ENCODE results near the gene PRELID1. TPM values are rescaled to one million over a fixed set of nuclear protein-coding genes. Genes with fewer than 3 reads are reported as not detected.

Gene PRELID1
- total and polyA plus RNA-seq, 2 donors (not counting 3 experiments of a cell fraction or from before 2014, with no cell fraction given) = 201 to 293 TPM

DNA sequence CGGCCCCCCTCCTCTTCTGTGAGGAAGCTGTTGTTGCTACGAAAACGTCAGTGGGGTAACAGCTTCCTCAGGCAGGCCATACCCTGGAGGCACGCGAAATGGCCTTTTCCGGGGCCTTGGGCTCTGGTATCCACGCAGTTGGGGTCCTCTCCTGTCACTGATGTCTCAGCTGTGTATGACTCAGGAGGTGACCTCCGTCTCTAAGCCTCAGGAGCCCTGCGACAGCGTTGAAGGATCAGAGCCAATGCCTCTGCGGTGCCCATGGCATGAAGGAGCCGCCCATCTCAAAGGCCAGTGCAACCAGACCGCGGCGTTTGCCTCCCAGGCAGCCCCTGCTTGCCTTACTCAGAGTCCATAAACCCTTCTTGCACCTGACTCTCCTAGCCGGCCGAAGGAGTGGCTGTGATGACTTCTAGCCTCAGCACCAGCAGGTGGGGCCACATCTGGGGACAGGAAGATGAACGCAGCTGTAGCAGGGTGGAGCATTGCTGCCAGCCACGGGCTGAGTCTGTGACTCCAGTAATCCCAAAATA, 9.1 kb downstream of the PRELID1 start:
- Histone ChIP-seq H2AFZ (ENCODE audit: low read depth, low read length) (peak overlapping the region; percentile 19), H3K9me1 (replicated peaks; ENCODE audit: control insufficient read depth, extremely low read depth, insufficient read depth, low read length) (no peaks in the 10 kb centered on the region), H3K9ac (replicated peaks; ENCODE audit: extremely low read depth, insufficient read depth, low read length) (peak overlapping the region; percentile 50), H3K4me1 (ENCODE audit: control insufficient read depth, extremely low read depth, insufficient read depth, low read length) (peaks cover 22% of the 10 kb centered on the region), H3K36me3 (ENCODE audit: control insufficient read depth in 2 of 2, extremely low read depth in 1 of 2, insufficient read depth in 2 of 2, low read length in 2 of 2) (peaks cover 0 to 6% of the 10 kb centered on the region in 2 experiments), H3K27ac (ENCODE audit: insufficient read depth, low read depth, low read length) (peak overlapping the region; percentile 54), H3K4me3 (replicated peaks in 1 of 3; ENCODE audit: insufficient read depth in 1 of 3, low read depth in 1 of 3, low read length in 3 of 3) (peak overlapping the region; percentile 21 to 43 (median 26)), H3K9me3 (replicated peaks; ENCODE audit: control insufficient read depth, insufficient read depth, low read length) (no peaks in the 10 kb centered on the region), H3K79me2 (ENCODE audit: control insufficient read depth, insufficient read depth, low read length) (peaks cover 10% of the 10 kb centered on the region), H3K4me2 (ENCODE audit: insufficient read depth, low read length) (peak overlapping the region; percentile 76), H3K27me3 (ENCODE audit: control insufficient read depth in 2 of 2, insufficient read depth in 2 of 2, low read length in 2 of 2) (no peaks in the 10 kb centered on the region), H4K20me1 (replicated peaks; ENCODE audit: control insufficient read depth, extremely low read depth, insufficient read depth, low read length) (no peaks in the 10 kb centered on the region)
- dilution Hi-C loops (cut with MboI; ENCODE audit: extremely low pct_ligation_motif_present, low sequenced_read_pairs) = no loop called here
- no peak for FAIRE-seq
- TSS peak; percentile 75 for BruUV-seq (replicated peaks)
- DNase-seq (ENCODE audit: low read depth, low spot score) = no peak
- TF ChIP-seq GATA2 (IDR thresholded peaks at IDR 0.05; ENCODE audit: insufficient read depth, insufficient read length, low read depth, low read length) = no peak
- no peak for TF ChIP-seq EZH2 (IDR thresholded peaks at IDR 0.05; ENCODE audit: borderline replicate concordance, low read depth, low read length, severe bottlenecking)
- TF ChIP-seq MYC (IDR thresholded peaks at IDR 0.05; ENCODE audit: low read depth, low read length) = no peak
- TF ChIP-seq POLR2A (IDR thresholded peaks at IDR 0.05; ENCODE audit: low read depth, low read length) = no peak
- TF ChIP-seq, protein P1, sequence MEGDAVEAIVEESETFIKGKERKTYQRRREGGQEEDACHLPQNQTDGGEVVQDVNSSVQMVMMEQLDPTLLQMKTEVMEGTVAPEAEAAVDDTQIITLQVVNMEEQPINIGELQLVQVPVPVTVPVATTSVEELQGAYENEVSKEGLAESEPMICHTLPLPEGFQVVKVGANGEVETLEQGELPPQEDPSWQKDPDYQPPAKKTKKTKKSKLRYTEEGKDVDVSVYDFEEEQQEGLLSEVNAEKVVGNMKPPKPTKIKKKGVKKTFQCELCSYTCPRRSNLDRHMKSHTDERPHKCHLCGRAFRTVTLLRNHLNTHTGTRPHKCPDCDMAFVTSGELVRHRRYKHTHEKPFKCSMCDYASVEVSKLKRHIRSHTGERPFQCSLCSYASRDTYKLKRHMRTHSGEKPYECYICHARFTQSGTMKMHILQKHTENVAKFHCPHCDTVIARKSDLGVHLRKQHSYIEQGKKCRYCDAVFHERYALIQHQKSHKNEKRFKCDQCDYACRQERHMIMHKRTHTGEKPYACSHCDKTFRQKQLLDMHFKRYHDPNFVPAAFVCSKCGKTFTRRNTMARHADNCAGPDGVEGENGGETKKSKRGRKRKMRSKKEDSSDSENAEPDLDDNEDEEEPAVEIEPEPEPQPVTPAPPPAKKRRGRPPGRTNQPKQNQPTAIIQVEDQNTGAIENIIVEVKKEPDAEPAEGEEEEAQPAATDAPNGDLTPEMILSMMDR (IDR thresholded peaks at IDR 0.05; ENCODE audit: extremely low read depth in 1 of 2, insufficient read depth in 1 of 2, low read depth in 1 of 2, low read length in 2 of 2) = no peak
- TF ChIP-seq FOS (IDR thresholded peaks at IDR 0.05; ENCODE audit: borderline replicate concordance, insufficient read depth, low read length) = no peak
- TF ChIP-seq JUN (IDR thresholded peaks at IDR 0.05; ENCODE audit: borderline replicate concordance, insufficient read depth, insufficient read length, low read depth) = no peak
- TF ChIP-seq, protein P2, sequence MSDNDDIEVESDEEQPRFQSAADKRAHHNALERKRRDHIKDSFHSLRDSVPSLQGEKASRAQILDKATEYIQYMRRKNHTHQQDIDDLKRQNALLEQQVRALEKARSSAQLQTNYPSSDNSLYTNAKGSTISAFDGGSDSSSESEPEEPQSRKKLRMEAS (IDR thresholded peaks at IDR 0.05; ENCODE audit: insufficient read depth, insufficient read length) = no peak
- TF ChIP-seq POLR2AphosphoS5 (IDR thresholded peaks at IDR 0.05; ENCODE audit: insufficient read depth, low read depth, low read length) = no peak
- ChIA-PET CTCF (interaction anchor here (1.0 to 1.2 kb wide), 4 partner anchors 15 to 199 kb away, joined by 4 to 9 read pairs (median 4); no protein-coding TSS in a partner anchor), POLR2A (no interaction called here)
- intact Hi-C loops (cut with micrococcal nuclease) = loop anchor here (1.0 to 5.0 kb wide), 5 partner anchors 9 to 660 kb away; partner anchors contain the start of genes LMAN2, PRELID1 and RAB24
